ENCODE results near the gene ULBP2.
"Not testable (repeated sequence)": the region's sequence is repeated elsewhere in the genome, so short reads cannot be mapped to it uniquely, and the experiment has no call there.

ULBP2 gene

GRCh38 chr6:149904661-149905370, 37.0 kb upstream of the ULBP2 start:
- Mint-ChIP-seq H3K36me3 (peaks cover 11% of the 10 kb centered on the region), H3K27ac (no peak overlapping the region), H3K27me3 (peaks cover 55% of the 10 kb centered on the region), H3K4me1 (no peaks in the 10 kb centered on the region), H3K4me3 (no peak overlapping the region), H3K9me3 (peaks cover 16% of the 10 kb centered on the region)
- no peak for ATAC-seq

GRCh38 chr6:149905371-149905910, 36.4 kb upstream of the ULBP2 start:
- no peaks in the 10 kb centered on the region for H3K4me1 Mint-ChIP-seq
- peaks cover 55% of the 10 kb centered on the region for H3K27me3 Mint-ChIP-seq
- H3K27ac Mint-ChIP-seq = no peak overlapping the region
- peaks cover 11% of the 10 kb centered on the region for H3K36me3 Mint-ChIP-seq
- peaks cover 16% of the 10 kb centered on the region for H3K9me3 Mint-ChIP-seq
- H3K4me3 Mint-ChIP-seq = no peak overlapping the region
- ATAC-seq = no peak

GRCh38 chr6:149905911-149906371, 35.9 kb upstream of the ULBP2 start:
- Mint-ChIP-seq H3K9me3 (peaks cover 16% of the 10 kb centered on the region), H3K27ac (no peak overlapping the region), H3K4me3 (no peak overlapping the region), H3K4me1 (no peaks in the 10 kb centered on the region), H3K27me3 (peaks cover 55% of the 10 kb centered on the region), H3K36me3 (peaks cover 11% of the 10 kb centered on the region)
- no peak for ATAC-seq

- no peak for ATAC-seq
- no peaks in the 10 kb centered on the region for H3K4me1 Mint-ChIP-seq
- H3K27me3 Mint-ChIP-seq = peaks cover 57% of the 10 kb centered on the region
- H3K27ac Mint-ChIP-seq = no peak overlapping the region
- peaks cover 16% of the 10 kb centered on the region for H3K9me3 Mint-ChIP-seq
- H3K36me3 Mint-ChIP-seq = peaks cover 11% of the 10 kb centered on the region
- no peak overlapping the region for H3K4me3 Mint-ChIP-seq
These were observed 35.4 kb upstream of the ULBP2 start for GRCh38 chr6:149906405-149906804.

GRCh38 chr6:149907317-149907716, 34.5 kb upstream of the ULBP2 start:
- peaks cover 49% of the 10 kb centered on the region for H3K27me3 Mint-ChIP-seq
- peaks cover 16% of the 10 kb centered on the region for H3K9me3 Mint-ChIP-seq
- no peaks in the 10 kb centered on the region for H3K4me1 Mint-ChIP-seq
- peaks cover 11% of the 10 kb centered on the region for H3K36me3 Mint-ChIP-seq
- H3K4me3 Mint-ChIP-seq = no peak overlapping the region
- no peak overlapping the region for H3K27ac Mint-ChIP-seq
- no peak for ATAC-seq

GRCh38 chr6:149908480-149908879, 33.3 kb upstream of the ULBP2 start:
- H3K27me3 Mint-ChIP-seq = peaks cover 46% of the 10 kb centered on the region
- ATAC-seq, H3K27ac Mint-ChIP-seq, H3K4me3 Mint-ChIP-seq, H3K4me1 Mint-ChIP-seq: not testable (repeated sequence)
- H3K36me3 Mint-ChIP-seq = peaks cover 11% of the 10 kb centered on the region
- peaks cover 16% of the 10 kb centered on the region for H3K9me3 Mint-ChIP-seq

- Mint-ChIP-seq H3K36me3 (peaks cover 11% of the 10 kb centered on the region), H3K27me3 (peaks cover 35% of the 10 kb centered on the region), H3K27ac (no peak overlapping the region), H3K4me1 (no peaks in the 10 kb centered on the region), H3K4me3 (no peak overlapping the region), H3K9me3 (peaks cover 16% of the 10 kb centered on the region)
- no peak for ATAC-seq
These were observed 31.9 kb upstream of the ULBP2 start for GRCh38 chr6:149909701-149910470.

- Mint-ChIP-seq H3K9me3 (peaks cover 16% of the 10 kb centered on the region), H3K27ac (no peak overlapping the region), H3K36me3 (peaks cover 11% of the 10 kb centered on the region), H3K27me3 (peaks cover 27% of the 10 kb centered on the region), H3K4me1 (no peaks in the 10 kb centered on the region), H3K4me3 (no peak overlapping the region)
- ATAC-seq = no peak
These were observed 31.1 kb upstream of the ULBP2 start for GRCh38 chr6:149910721-149911151.

GRCh38 chr6:149912680-149913079, 29.1 kb upstream of the ULBP2 start:
- peaks cover 27% of the 10 kb centered on the region for H3K27me3 Mint-ChIP-seq
- not testable (repeated sequence) for ATAC-seq, H3K36me3 Mint-ChIP-seq, H3K9me3 Mint-ChIP-seq, H3K4me3 Mint-ChIP-seq, H3K4me1 Mint-ChIP-seq, H3K27ac Mint-ChIP-seq

- Mint-ChIP-seq H3K27ac (no peak overlapping the region), H3K4me3 (no peak overlapping the region), H3K27me3 (peaks cover 27% of the 10 kb centered on the region), H3K4me1 (peaks cover 6% of the 10 kb centered on the region), H3K36me3 (peaks cover 2% of the 10 kb centered on the region), H3K9me3 (peaks cover 6% of the 10 kb centered on the region)
- ATAC-seq = no peak
These were observed 28.7 kb upstream of the ULBP2 start for GRCh38 chr6:149913085-149913484.

- no peak for ATAC-seq
- Mint-ChIP-seq H3K9me3 (peaks cover 4% of the 10 kb centered on the region), H3K36me3 (no peaks in the 10 kb centered on the region), H3K27ac (no peak overlapping the region), H3K4me1 (peaks cover 10% of the 10 kb centered on the region), H3K4me3 (no peak overlapping the region), H3K27me3 (peaks cover 27% of the 10 kb centered on the region)
These were observed 28.1 kb upstream of the ULBP2 start for GRCh38 chr6:149913540-149914240.

- Mint-ChIP-seq H3K36me3 (no peaks in the 10 kb centered on the region), H3K27ac (no peak overlapping the region), H3K27me3 (peaks cover 24% of the 10 kb centered on the region), H3K4me1 (peaks cover 19% of the 10 kb centered on the region), H3K4me3 (no peak overlapping the region), H3K9me3 (no peaks in the 10 kb centered on the region)
- ATAC-seq = no peak
These were observed 25.6 kb upstream of the ULBP2 start for GRCh38 chr6:149915970-149916865.

GRCh38 chr6:149917679-149918078, 24.1 kb upstream of the ULBP2 start:
- peaks cover 35% of the 10 kb centered on the region for H3K27me3 Mint-ChIP-seq
- peaks cover 28% of the 10 kb centered on the region for H3K4me1 Mint-ChIP-seq
- no peak for ATAC-seq
- no peaks in the 10 kb centered on the region for H3K36me3 Mint-ChIP-seq
- no peak overlapping the region for H3K4me3 Mint-ChIP-seq
- H3K9me3 Mint-ChIP-seq = no peaks in the 10 kb centered on the region
- H3K27ac Mint-ChIP-seq = no peak overlapping the region

- no peaks in the 10 kb centered on the region for H3K9me3 Mint-ChIP-seq
- no peak overlapping the region for H3K27ac Mint-ChIP-seq
- H3K4me1 Mint-ChIP-seq = peaks cover 35% of the 10 kb centered on the region
- no peaks in the 10 kb centered on the region for H3K36me3 Mint-ChIP-seq
- no peak overlapping the region for H3K4me3 Mint-ChIP-seq
- no peak for ATAC-seq
- H3K27me3 Mint-ChIP-seq = peaks cover 35% of the 10 kb centered on the region
These were observed 23.5 kb upstream of the ULBP2 start for GRCh38 chr6:149918151-149918905.

All from stimulated activated memory B cell treated with anti-CD40 and anti-IgM and Interleukin-4, amounts not matched to agents 10 μg/mL and 1 μg/mL and 100 μg/mL, for 72 hours (primary cell).